Naive thymus-derived CD8-positive, alpha-beta T cell (primary cell): Measurements from ENCODE around the gene LEFTY1. TPM values are rescaled to one million over a fixed set of nuclear protein-coding genes. Genes with fewer than 3 reads are reported as not detected.
"Not testable (repeated sequence)": the region's sequence is repeated elsewhere in the genome, so short reads cannot be mapped to it uniquely, and the experiment has no call there.

Source experiments
- ATAC-seq, 2 donors: fragments of 150-1000 bp; cut with Tn5 transposase in 1 of 2; sonication (Bioruptor Pico), chemical (Tn5 transposase) in 1 of 2; 1 replicate in 1 of 2; 2 replicates in 1 of 2; pipeline ENCODE4 v1.10.0; 2021; ENCODE audit warnings: mild to moderate bottlenecking in 2 of 2, moderate library complexity in 2 of 2
- POLR2A ChIA-PET: fragments of 350-600 bp; sonication (Branson Sonifier 250); formaldehyde crosslinking; loops from one replicate; lab custom pipeline; 2021; ENCODE audit warnings: antibody characterized with exemption; lab: Charles Lee
- DNase-seq, 10 donors: peaks; one replicate each; pipeline versions ENCODE4 v3.0.0 to v3.0.0-alpha.2; 2020 to 2022
- H3K27ac Mint-ChIP-seq, 10 donors: one replicate each; pipeline ENCODE4 v1.8.0; 2020 to 2022; ENCODE audit warnings: mild to moderate bottlenecking in 10 of 10, mixed read lengths in 10 of 10, moderate library complexity in 4 of 10, inconsistent platforms in 1 of 10
- H3K27me3 Mint-ChIP-seq, 5 donors: one replicate each; pipeline ENCODE4 v1.8.0; 2021 to 2022; ENCODE audit warnings: mixed read lengths in 5 of 5
- H3K36me3 Mint-ChIP-seq, 3 donors: one replicate each; pipeline ENCODE4 v1.8.0; 2020 to 2022; ENCODE audit warnings: mixed read lengths in 3 of 3, mild to moderate bottlenecking in 2 of 3, inconsistent platforms in 1 of 3
- H3K4me1 Mint-ChIP-seq, 4 donors: one replicate each; pipeline ENCODE4 v1.8.0; 2021 to 2022; ENCODE audit warnings: mixed read lengths in 4 of 4
- H3K4me3 Mint-ChIP-seq, 10 donors: one replicate each; pipeline ENCODE4 v1.8.0; 2020 to 2022; ENCODE audit warnings: mild to moderate bottlenecking in 10 of 10, mixed read lengths in 10 of 10, moderate library complexity in 6 of 10, inconsistent platforms in 1 of 10
- H3K9me3 Mint-ChIP-seq, 9 donors: one replicate each; pipeline ENCODE4 v1.8.0; 2020 to 2022; ENCODE audit warnings: mixed read lengths in 9 of 9, mild to moderate bottlenecking in 3 of 9, inconsistent platforms in 1 of 9, moderate library complexity in 1 of 9
- polyA plus RNA-seq, 3 donors: library from polyadenylated mRNA; unstranded; fragments of 300-500 nt; fragmentation: Illumina TruSeq; gene quantifications; one replicate each; pipeline ENCODE4 v1.2.3, GENCODE V29; 2021
- total RNA-seq, 8 experiments: library from RNA in 2 of 8; stranded (reverse) in 2 of 8; gene quantifications; one replicate each; pipeline ENCODE4 v1.2.3 and lab custom pipeline; 2021 to 2026

The LEFTY1 gene, protein sequence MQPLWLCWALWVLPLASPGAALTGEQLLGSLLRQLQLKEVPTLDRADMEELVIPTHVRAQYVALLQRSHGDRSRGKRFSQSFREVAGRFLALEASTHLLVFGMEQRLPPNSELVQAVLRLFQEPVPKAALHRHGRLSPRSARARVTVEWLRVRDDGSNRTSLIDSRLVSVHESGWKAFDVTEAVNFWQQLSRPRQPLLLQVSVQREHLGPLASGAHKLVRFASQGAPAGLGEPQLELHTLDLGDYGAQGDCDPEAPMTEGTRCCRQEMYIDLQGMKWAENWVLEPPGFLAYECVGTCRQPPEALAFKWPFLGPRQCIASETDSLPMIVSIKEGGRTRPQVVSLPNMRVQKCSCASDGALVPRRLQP
- total RNA-seq (not detected), polyA plus RNA-seq (under 1 TPM in 1 of 3 donors, not detected in 2; 0.22 TPM), total RNA-seq (lab: John Stamatoyannopoulos, UW) (0 to 0.35 (median 0.04) reads per million in 6 experiments)

DNA sequence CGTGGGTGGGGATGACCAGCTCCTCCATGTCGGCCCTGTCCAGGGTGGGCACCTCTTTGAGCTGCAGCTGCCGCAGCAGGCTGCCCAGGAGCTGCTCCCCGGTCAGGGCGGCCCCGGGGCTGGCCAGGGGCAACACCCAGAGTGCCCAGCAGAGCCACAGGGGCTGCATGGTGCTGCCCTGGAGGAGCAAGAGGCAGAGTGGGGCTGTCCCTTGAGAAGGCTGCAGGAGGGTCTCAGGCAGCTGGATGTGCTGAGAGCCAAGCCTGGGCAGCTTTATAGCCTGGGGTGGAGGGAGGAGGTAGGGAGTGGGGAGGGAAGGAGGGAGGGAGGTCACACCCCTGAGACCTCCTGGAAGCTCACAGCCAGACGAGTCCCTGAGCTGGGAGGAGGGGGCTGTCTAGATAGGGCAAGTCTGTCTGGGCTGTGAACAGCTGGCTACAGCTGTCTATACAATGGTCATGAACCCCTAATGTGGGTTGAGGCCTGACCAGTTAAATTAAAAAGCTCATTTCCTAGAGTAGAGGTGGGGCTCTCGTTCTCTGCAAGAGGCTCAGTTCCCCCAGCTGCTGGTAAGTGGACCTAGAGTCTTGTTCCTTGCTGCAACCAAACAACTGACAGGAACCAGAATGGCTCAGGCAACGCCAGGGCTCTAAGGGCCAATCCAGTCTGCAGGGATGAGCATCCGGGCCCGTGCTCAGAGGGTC lies at the start of gene LEFTY1:
TSS of gene LEFTY1 (minus strand) at position 249 of the 704 bp plus-strand sequence. CDS start at position 169, 80 bp downstream.
- no peak for DNase-seq
- Mint-ChIP-seq H3K4me3 (peak within 1 kb of the TSS in 1 of 10 donors; percentile 3), H3K4me1 (peaks cover 5 to 38% (median 17%) of the 10 kb centered on the region in 4 donors), H3K36me3 (no peaks in the 10 kb centered on the region), H3K9me3 (no peaks in the 10 kb centered on the region), H3K27me3 (no peaks in the 10 kb centered on the region), H3K27ac (peak within 1 kb of the TSS in 8 of 10 donors; percentile 1 to 75 (median 38))
- POLR2A ChIA-PET, result interaction anchor here (0.6 to 15.1 kb wide), 9 partner anchors 9 to 460 kb away, joined by 3 to 526 read pairs (median 4); partner anchors contain the start of genes H3-3A, SRP9 and TMEM63A
- no peak for ATAC-seq

- no peaks in the 10 kb centered on the region for H3K9me3 Mint-ChIP-seq
- no peak overlapping the region for H3K4me3 Mint-ChIP-seq
- H3K27me3 Mint-ChIP-seq, result no peaks in the 10 kb centered on the region
- peaks cover 0 to 5% (median 2%) of the 10 kb centered on the region in 4 donors for H3K4me1 Mint-ChIP-seq
- ATAC-seq (no peak), DNase-seq (no peak)
- POLR2A ChIA-PET, result no interaction called here
- H3K27ac Mint-ChIP-seq, result peak overlapping the region in 3 of 10 donors; percentile 12 to 59 (median 56)
- H3K36me3 Mint-ChIP-seq, result no peaks in the 10 kb centered on the region
Measured at GRCh38 chr1:225937048-225937968, 48.4 kb upstream of the LEFTY1 start.

- Mint-ChIP-seq H3K27ac (no peak overlapping the region), H3K4me3 (no peak overlapping the region), H3K36me3 (no peaks in the 10 kb centered on the region), H3K4me1 (peaks cover 3 to 7% (median 5%) of the 10 kb centered on the region in 4 donors), H3K27me3 (no peaks in the 10 kb centered on the region), H3K9me3 (no peaks in the 10 kb centered on the region)
- DNase-seq (no peak), ATAC-seq (no peak)
- POLR2A ChIA-PET, result no interaction called here
Measured at GRCh38 chr1:225936523-225936922, 47.6 kb upstream of the LEFTY1 start.

DNA sequence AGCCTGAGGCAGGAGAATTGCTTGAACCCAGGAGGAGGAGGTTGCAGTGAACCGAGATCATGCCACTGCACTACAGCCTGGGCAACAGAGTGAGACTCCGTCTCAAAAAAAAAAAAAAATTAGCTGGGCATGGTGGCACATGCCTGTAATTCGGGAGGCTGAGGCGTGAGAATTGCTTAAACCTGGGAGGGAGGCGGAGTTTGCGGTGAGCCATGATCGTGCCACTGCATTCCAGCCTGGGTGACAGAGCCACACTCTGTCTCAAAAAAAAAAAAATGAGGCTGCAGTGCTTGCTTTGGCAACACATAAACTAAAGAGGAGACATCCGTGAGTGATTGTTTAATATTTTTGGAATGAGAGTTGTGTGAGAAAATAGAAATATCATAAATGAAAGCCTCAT lies 47.1 kb upstream of the LEFTY1 start:
- DNase-seq, POLR2A ChIA-PET, H3K9me3 Mint-ChIP-seq, H3K36me3 Mint-ChIP-seq, H3K27me3 Mint-ChIP-seq, H3K27ac Mint-ChIP-seq, H3K4me3 Mint-ChIP-seq, ATAC-seq: not testable (repeated sequence)
- H3K4me1 Mint-ChIP-seq, result peaks cover 5 to 11% (median 6%) of the 10 kb centered on the region in 4 donors

DNA sequence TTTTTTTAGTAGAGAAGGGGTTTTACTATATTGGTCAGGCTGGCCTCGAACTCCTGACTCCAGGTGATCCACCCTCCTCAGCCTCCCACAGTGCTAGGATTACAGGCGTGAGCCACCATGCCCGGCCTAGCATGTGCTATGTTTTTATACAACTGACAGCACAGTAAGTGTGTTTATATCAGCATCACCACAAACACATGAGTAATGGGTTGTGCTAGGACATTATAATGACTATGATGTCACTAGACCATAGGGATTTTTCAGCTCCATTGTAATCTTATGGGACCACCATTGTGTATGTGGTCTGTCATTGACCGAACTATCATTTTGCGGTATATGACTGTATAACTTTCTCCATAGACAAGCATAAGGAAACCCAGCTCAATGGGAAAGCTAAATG lies 45.8 kb upstream of the LEFTY1 start:
- Mint-ChIP-seq H3K36me3 (no peaks in the 10 kb centered on the region), H3K4me1 (peaks cover 5 to 11% (median 6%) of the 10 kb centered on the region in 4 donors), H3K27ac (no peak overlapping the region), H3K27me3 (no peaks in the 10 kb centered on the region), H3K9me3 (no peaks in the 10 kb centered on the region), H3K4me3 (no peak overlapping the region)
- DNase-seq, result no peak
- no peak for ATAC-seq
- POLR2A ChIA-PET, result interaction anchor here (1.5 kb wide), 1 partner anchor 10 kb away, joined by 10 read pairs; the partner anchor contains the start of gene PYCR2

GRCh38 chr1:225933072-225933471 lies 44.1 kb upstream of the LEFTY1 start:
- ATAC-seq, result no peak
- H3K27me3 Mint-ChIP-seq, result no peaks in the 10 kb centered on the region
- no peak for DNase-seq
- H3K27ac Mint-ChIP-seq, result no peak overlapping the region
- H3K4me3 Mint-ChIP-seq, result no peak overlapping the region
- H3K36me3 Mint-ChIP-seq, result no peaks in the 10 kb centered on the region
- POLR2A ChIA-PET, result interaction anchor here (0.6 to 1.6 kb wide), 3 partner anchors 12 to 57 kb away, joined by 3 to 5 read pairs (median 3); partner anchors contain the start of gene TMEM63A
- no peaks in the 10 kb centered on the region for H3K9me3 Mint-ChIP-seq
- peaks cover 12 to 26% (median 20%) of the 10 kb centered on the region in 4 donors for H3K4me1 Mint-ChIP-seq

DNA sequence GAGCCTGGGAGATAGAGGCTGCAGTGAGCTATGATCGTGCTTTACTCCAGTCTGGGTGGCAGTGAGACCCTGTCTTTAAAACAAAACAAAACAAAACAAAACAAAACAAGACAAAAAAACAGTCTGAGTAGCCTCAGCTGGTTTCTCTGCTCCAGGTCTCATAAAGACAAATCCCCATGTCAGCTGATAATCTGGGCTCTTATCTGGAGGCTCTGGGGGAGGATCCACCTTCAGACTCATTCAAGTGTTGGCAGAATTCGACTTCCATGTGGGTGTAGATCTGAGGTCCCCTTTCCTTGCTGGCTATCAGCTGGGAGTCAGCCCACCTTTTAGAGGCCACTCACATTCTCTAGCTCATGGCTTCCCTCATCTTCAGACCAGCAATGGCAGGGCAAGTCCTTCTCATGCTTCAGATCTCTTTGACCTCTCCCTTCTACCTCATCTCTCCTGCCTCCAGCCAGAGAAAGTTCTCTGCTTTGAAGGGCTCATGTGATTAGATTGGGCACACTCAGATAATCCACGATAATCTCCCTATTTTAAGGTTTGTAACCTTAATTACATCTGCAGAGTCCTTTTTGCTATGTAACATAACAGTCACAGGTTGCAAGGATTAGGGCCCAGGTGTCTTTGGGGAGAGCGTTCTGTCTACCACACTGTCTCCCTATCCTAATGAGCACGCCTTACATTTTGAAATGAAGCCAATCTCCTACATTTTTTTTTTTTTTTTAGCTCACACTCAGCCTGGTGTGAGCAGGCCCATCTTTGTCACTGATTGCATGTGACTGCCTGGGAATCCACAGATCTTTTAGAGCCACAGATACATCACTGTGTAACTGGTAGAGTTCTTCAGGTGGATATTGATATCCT lies 42.6 kb upstream of the LEFTY1 start:
- Mint-ChIP-seq H3K4me3 (no peak overlapping the region), H3K27me3 (no peaks in the 10 kb centered on the region)
- POLR2A ChIA-PET, result interaction anchor here (0.6 to 1.6 kb wide), 11 partner anchors 8 to 91 kb away, joined by 3 to 5 read pairs (median 3); partner anchors contain the start of genes PYCR2 and TMEM63A

DNA sequence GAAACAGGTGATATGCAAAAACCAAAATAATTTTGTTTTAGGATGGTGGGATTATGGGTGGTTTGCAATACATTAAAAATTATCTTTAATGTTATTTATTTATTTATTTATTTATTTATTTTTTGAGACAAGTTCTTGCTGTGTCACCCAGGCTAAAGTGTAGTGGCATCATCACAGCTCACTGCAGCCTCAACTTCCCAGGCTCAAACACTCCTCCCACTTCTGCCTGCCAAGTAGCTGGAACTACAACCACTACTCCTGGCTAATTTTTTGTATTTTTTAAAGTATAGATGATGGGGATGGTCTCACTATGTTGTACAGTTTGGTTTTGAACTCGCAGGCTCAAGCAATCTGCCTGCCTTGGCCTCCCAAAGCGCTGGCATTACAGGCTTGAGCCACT lies 41.6 kb upstream of the LEFTY1 start:
- POLR2A ChIA-PET, result interaction anchor here (0.6 to 1.3 kb wide), 4 partner anchors 32 to 453 kb away, joined by 4 to 5 read pairs (median 4); partner anchors contain the start of gene TMEM63A

More for the DNA sequence above, 42.6 kb upstream of the LEFTY1 start:
- H3K9me3 Mint-ChIP-seq, result no peaks in the 10 kb centered on the region
- DNase-seq, result no peak
- no peaks in the 10 kb centered on the region for H3K36me3 Mint-ChIP-seq
- H3K27ac Mint-ChIP-seq, result peak overlapping the region in 9 of 10 donors; percentile 34 to 88 (median 73)
- H3K4me1 Mint-ChIP-seq, result peaks cover 16 to 37% (median 30%) of the 10 kb centered on the region in 4 donors
- no peak for ATAC-seq

DNA sequence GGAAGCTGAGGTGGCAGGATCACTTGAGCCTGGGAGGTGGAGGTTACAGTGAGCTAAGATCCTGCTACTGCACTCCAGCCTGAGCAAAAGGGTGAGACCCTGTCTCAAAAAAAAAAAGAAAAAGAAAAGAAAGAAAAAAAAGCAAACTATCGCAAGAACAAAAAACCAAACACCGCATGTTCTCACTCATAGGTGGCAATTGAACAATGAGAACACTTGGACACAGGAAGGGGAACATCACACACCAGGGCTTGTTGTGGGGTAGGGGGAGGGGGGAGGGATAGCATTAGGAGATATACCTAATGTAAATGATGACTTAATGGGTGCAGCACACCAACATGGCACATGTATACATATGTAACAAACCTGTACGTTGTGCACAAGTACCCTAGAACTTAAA lies 40.5 kb upstream of the LEFTY1 start:
- H3K27me3 Mint-ChIP-seq, H3K36me3 Mint-ChIP-seq, DNase-seq, H3K9me3 Mint-ChIP-seq: not testable (repeated sequence)
- ATAC-seq, result peak in 1 of 2 donors; percentile 36
- POLR2A ChIA-PET, result interaction anchor here (0.6 to 3.1 kb wide), 8 partner anchors 32 to 151 kb away, joined by 3 to 28 read pairs (median 6); partner anchors contain the start of genes H3-3A, SDE2, SRP9 and TMEM63A
- peak overlapping the region in 7 of 10 donors; percentile 28 to 69 (median 65) for H3K4me3 Mint-ChIP-seq
- H3K4me1 Mint-ChIP-seq, result peaks cover 18 to 46% (median 34%) of the 10 kb centered on the region in 4 donors
- H3K27ac Mint-ChIP-seq, result peak overlapping the region; percentile 83 to 96 (median 94)

More for the DNA sequence above, 41.6 kb upstream of the LEFTY1 start:
- peak overlapping the region in 2 of 10 donors; percentile 7 to 30 for H3K4me3 Mint-ChIP-seq
- H3K27me3 Mint-ChIP-seq, result no peaks in the 10 kb centered on the region
- H3K9me3 Mint-ChIP-seq, result no peaks in the 10 kb centered on the region
- peak overlapping the region in 8 of 10 donors; percentile 46 to 88 (median 74) for H3K27ac Mint-ChIP-seq
- H3K36me3 Mint-ChIP-seq, result no peaks in the 10 kb centered on the region
- peaks cover 18 to 40% (median 33%) of the 10 kb centered on the region in 4 donors for H3K4me1 Mint-ChIP-seq
- ATAC-seq (no peak), DNase-seq (no peak)

DNA sequence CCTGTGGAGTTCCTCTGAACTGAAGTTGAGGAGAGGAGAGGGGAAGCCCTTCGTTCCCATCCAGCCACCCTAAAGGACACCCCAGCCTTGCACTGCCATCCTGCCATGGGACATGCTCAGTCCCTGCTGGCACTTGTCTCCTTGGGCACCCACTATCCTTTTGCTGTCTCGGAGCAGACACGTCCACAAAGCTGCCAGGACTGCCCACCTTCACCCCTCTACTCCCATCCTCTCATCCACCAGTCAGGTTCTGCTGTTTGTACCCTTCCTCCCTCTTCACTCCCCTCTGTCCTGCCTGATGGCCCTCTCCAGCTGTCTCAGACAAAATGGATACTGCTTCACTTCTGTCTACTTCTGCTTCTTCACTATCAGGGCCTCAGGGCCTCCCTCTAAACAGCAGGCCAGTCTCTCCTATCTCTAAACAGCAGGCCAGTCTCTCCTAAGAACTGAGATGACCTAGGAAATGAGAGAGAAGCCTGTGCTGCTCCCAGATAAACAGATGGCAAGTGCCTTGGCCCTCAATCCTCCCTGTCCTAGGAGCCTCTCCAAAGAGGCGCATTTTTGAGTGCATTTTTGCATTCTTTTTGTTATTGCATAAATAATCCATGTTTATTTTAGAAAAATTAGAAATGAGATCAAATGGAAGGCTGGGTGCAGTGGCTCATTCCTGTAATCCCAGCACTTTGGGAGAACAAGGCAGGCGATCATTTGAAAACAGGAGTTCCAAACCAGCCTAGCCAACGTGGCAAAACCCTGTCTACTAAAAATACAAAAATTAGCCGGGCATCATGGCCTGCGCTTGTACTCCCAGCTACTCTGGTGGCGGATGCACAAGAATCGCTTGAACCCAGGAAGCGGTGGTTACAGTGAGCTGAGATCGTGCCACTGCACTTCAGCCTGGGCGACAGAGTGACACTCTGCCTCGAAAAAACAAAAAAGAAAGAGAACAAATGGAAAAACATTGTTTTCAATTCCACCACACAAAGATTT lies 39.5 kb upstream of the LEFTY1 start:
- no peaks in the 10 kb centered on the region for H3K9me3 Mint-ChIP-seq
- H3K4me3 Mint-ChIP-seq, result peak overlapping the region; percentile 16 to 75 (median 64)
- no peaks in the 10 kb centered on the region for H3K27me3 Mint-ChIP-seq
- ATAC-seq, result no peak
- POLR2A ChIA-PET, result interaction anchor here (0.5 to 3.1 kb wide), 7 partner anchors 31 to 150 kb away, joined by 3 to 28 read pairs (median 6); partner anchors contain the start of genes H3-3A, SDE2, SRP9 and TMEM63A
- peak overlapping the region; percentile 83 to 96 (median 94) for H3K27ac Mint-ChIP-seq
- peaks cover 0 to 3% (median 0%) of the 10 kb centered on the region in 3 donors for H3K36me3 Mint-ChIP-seq
- peaks cover 18 to 48% (median 41%) of the 10 kb centered on the region in 4 donors for H3K4me1 Mint-ChIP-seq
- DNase-seq, result peak in 4 of 10 donors; percentile 38 to 66 (median 50)
